Mucosa of stomach (tissue), 1 donor: Measurements from ENCODE around the gene ETS1.

Source experiments
- H3K27me3 ChIP-seq: one replicate; pipeline ENCODE4 v1.7.0; 2013; ENCODE audit warnings: mild to moderate bottlenecking, low read length; ENCODE audit not compliant: control insufficient read depth, insufficient read depth
- H3K36me3 ChIP-seq: one replicate; pipeline ENCODE4 v1.7.0; 2013; ENCODE audit warnings: low read length; ENCODE audit not compliant: control insufficient read depth, insufficient read depth
- H3K4me1 ChIP-seq: one replicate; pipeline ENCODE4 v1.7.0; 2013; ENCODE audit warnings: mild to moderate bottlenecking, low read length; ENCODE audit not compliant: control insufficient read depth, insufficient read depth
- H3K4me3 ChIP-seq: one replicate; pipeline ENCODE4 v1.7.0; 2013; ENCODE audit warnings: low read length
- H3K9ac ChIP-seq: one replicate; pipeline ENCODE4 v1.7.0; 2013; ENCODE audit warnings: mild to moderate bottlenecking, low read length, moderate library complexity
- H3K9me3 ChIP-seq: one replicate; pipeline ENCODE4 v1.7.0; 2013; ENCODE audit warnings: mild to moderate bottlenecking, low read length, moderate library complexity; ENCODE audit not compliant: control insufficient read depth
- donor health status: Pancreatic carcinoma.

The ETS1 gene

DNA sequence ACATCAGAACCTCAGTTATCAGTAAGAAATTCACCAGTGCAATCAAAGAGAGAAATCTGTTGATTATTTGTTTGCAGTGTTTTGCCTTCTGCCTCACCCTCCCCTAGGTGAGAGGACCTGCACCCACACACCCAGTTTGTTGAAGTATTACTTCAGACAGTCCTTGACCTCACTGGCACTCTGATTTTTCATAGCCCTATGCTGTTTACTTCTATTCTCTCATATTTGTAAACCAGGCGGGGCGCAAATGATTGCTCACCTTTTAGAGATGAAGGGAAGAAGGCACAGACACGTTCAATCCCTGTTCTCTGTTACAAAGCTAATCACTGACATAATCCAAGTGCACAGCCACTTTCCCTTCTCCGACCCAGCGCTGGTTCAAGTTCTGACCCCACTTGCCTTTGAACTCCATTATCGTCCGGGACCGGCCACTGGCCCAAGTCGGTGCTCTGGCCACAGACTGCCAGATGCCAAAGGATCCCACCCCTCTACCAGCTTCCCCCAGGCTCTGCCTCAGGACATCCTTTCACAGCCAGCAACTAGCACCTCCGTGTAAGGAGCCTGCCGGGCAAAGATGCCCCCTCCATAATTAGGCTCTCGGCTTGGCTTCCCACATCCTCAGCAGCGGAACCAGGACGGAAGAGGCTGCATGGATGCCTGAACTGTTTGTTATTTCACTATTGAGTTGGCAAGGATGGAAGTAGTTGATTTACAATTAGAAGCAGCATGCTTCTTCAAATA is 1.7 kb downstream of the ETS1 start:
- Histone ChIP-seq H3K9ac (no peak overlapping the region), H3K27me3 (peaks cover 3% of the 10 kb centered on the region), H3K4me3 (no peak overlapping the region), H3K36me3 (no peaks in the 10 kb centered on the region), H3K9me3 (no peaks in the 10 kb centered on the region), H3K4me1 (peaks cover 6% of the 10 kb centered on the region)

DNA sequence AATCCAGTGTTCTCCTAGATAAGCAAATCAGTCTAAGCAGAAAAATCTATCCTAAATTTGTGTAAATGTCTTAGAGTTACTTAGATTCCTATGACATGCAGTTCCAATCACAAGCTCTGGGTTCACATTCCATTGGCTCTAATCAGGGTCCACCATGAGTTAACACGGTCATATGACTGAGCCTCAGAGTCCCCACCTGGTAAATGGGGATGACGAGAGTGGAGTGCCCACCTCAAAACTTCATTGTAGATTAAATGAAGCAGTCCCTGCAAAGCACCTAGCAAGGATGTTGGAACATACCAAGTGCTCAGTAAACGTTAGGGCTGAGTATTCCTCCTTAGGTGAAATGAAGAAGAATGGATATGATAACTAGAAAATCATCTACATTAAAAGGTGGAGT is 3.1 kb downstream of the ETS1 start:
- Histone ChIP-seq H3K27me3 (peaks cover 3% of the 10 kb centered on the region), H3K4me3 (no peak overlapping the region), H3K36me3 (no peaks in the 10 kb centered on the region), H3K4me1 (peaks cover 6% of the 10 kb centered on the region), H3K9ac (no peak overlapping the region), H3K9me3 (no peaks in the 10 kb centered on the region)

DNA sequence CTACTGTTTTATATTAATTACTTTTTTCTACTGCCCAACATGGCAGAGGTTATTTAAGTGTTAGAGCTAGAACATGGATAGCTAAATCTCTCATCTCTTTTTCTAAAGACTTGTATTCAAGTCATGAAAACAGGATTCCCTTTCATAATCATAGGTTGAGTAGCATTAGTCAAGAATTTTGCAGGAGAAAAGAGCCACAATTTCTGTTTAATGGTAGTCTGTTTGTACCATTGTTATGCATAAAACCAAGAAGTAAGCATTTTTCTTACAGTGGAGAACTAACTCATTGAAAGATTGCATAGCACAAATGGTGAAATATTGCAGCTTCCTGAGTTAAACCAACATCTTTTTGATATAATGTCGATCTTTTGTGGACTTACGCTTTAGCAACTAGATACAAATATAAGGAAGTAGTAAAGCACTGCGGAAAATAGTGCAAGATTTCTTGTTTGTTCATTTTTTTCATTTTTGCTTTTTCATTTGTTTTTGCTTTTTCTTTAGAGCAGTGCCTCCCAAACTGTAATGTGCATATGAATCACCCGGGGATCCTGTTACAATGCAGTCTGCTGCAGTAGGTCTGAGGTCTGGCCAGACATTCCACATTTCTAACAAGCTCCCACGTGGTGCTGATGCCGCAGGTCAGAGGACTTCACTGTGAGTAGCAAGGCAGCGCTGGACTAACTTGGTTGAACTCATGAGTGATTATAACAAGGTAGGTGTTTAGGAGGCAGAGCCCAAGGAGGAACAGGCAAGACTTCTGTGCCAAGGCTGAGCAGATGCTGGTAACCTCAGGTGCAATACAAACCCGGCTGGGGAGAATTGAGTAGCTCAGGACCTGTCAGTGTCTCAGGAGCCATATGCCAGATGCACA is 4.6 kb downstream of the ETS1 start:
- Histone ChIP-seq H3K36me3 (no peaks in the 10 kb centered on the region), H3K4me3 (no peak overlapping the region), H3K9me3 (no peaks in the 10 kb centered on the region), H3K4me1 (peaks cover 6% of the 10 kb centered on the region), H3K9ac (no peak overlapping the region), H3K27me3 (no peaks in the 10 kb centered on the region)

DNA sequence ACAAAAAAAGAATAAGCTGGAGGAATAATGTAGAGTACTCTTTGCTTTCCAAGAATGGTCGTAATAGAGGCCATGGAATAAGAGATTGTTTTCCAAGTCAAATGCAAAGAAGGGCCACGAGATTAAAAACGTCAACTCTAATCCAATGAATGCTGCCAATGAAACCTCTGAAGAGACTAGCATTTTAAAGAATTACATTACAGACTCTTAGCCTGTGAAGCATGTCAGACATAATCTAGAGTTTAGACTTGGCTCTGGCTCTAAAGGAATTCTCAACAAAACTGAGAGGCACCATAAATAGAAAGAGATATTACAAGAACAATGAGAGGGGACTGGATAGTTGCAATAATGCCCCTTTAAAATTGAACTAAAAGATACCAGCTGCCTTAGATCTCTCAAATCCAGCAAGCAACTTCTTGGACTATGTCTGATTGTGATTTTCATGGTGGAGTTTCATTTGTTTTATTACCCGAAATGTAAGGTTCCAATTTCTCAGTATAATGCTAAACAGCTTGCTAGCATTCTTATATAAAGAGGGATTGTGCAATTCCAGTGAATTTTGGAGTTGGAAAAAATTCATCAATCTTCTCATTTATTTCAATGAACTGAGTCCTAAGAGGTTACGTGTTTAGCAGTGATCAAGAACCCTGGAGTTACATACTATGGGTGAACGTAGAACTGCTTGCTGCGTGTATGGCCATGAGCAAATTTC is 5.6 kb downstream of the ETS1 start:
- Histone ChIP-seq H3K9ac (no peak overlapping the region), H3K36me3 (no peaks in the 10 kb centered on the region), H3K4me3 (no peak overlapping the region), H3K9me3 (no peaks in the 10 kb centered on the region), H3K27me3 (peaks cover 6% of the 10 kb centered on the region), H3K4me1 (peaks cover 6% of the 10 kb centered on the region)

DNA sequence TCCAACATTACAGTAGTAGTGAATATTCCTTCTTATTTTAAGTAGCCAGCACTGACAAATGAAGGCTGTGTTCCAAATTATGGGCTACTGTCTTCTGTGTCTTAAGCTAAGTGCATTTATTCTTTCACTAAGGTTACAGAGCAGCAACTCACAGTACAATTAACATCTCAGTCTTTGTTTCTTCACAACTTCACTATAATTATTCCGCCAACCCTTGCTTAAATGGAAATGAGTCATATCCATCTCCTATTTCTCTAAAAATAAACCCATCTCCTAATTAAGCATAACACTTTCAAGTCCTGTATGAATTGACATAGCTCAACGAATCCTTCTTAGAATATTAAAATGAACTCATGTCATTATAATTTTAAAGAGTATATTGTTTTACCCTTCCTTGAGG is 6.7 kb downstream of the ETS1 start:
- Histone ChIP-seq H3K4me1 (peaks cover 2% of the 10 kb centered on the region), H3K4me3 (no peak overlapping the region), H3K27me3 (peaks cover 6% of the 10 kb centered on the region), H3K9ac (no peak overlapping the region), H3K9me3 (no peaks in the 10 kb centered on the region), H3K36me3 (no peaks in the 10 kb centered on the region)

DNA sequence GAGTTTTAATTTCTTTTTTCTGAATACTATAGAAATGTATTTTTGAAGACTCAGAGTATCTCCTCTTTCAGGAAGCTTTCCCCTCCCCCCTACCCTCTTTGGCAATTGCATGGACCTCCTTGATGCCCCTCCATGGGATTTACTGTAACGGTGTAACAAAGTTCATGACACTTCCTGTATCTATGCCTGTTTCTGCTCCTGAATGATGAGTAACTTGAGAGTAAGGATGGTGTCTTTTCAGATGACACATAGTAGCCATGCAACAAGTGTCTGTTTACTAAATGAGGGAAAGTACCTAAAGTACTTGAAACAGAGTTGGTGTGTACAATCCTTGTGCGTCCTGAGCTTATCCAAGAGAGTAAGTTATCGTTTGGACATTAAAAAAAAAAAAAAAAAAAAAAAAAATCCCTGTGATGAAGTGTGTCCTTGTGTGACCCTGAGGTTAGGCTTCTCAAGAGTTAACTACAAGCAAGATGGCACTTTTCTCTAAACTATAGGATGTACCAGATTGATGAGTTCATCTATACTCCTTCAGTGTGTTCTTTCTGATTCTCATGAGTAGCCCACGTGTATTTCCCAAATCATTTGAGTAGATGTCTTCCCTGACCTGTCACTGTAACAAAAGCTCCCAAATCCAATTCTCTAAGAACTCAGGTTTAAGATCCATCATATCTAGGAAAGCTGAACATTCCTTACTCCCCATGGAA is 7.4 kb downstream of the ETS1 start:
- Histone ChIP-seq H3K9ac (no peak overlapping the region), H3K4me1 (no peaks in the 10 kb centered on the region), H3K4me3 (no peak overlapping the region), H3K36me3 (no peaks in the 10 kb centered on the region), H3K27me3 (peaks cover 6% of the 10 kb centered on the region), H3K9me3 (no peaks in the 10 kb centered on the region)

DNA sequence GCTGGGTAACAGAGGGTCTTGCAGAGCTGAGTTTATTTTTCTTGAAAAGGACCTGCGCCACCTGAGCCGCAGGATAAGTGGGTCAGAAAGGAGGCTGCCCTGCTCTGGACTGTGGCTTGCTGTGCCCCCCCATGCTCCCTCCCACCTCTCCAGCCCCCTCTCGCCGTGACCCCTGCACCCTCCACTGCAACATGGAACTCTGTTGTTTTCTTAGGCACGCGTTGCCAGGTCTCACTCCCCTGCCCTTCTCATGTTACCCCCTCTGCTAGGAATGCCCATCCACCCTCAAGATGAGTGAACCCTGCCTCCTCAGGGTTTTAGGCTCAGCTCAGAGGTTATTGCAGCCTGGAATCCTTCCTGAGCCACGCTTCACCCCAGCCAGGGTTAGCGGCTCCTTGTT is 10.8 kb downstream of the ETS1 start:
- peaks cover 6% of the 10 kb centered on the region for H3K27me3 ChIP-seq
- H3K4me1 ChIP-seq: no peaks in the 10 kb centered on the region
- H3K9me3 ChIP-seq: no peaks in the 10 kb centered on the region
- no peak overlapping the region for H3K9ac ChIP-seq
- H3K36me3 ChIP-seq: no peaks in the 10 kb centered on the region
- H3K4me3 ChIP-seq: no peak overlapping the region

DNA sequence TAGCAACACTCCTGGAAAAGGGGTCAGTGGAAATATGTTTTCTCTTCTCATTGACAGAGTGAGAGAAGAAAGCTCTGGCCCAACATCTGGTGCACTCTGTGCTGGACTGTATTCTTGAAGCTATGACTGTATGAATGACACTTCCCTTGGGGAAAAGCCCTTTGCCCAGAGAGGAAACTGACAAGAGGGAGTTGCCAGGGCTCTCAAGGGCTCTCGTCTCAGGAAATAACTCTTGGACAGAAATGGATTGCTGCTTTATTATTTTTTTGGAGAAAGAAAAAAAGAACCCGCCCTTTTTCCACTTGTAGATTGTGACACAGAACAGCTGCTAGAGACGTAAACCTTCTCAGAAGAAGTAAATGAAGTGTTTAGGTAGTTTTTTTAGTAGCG is 11.4 kb downstream of the ETS1 start:
- Histone ChIP-seq H3K4me1 (no peaks in the 10 kb centered on the region), H3K9ac (no peak overlapping the region), H3K36me3 (no peaks in the 10 kb centered on the region), H3K27me3 (peaks cover 6% of the 10 kb centered on the region), H3K9me3 (no peaks in the 10 kb centered on the region), H3K4me3 (no peak overlapping the region)

DNA sequence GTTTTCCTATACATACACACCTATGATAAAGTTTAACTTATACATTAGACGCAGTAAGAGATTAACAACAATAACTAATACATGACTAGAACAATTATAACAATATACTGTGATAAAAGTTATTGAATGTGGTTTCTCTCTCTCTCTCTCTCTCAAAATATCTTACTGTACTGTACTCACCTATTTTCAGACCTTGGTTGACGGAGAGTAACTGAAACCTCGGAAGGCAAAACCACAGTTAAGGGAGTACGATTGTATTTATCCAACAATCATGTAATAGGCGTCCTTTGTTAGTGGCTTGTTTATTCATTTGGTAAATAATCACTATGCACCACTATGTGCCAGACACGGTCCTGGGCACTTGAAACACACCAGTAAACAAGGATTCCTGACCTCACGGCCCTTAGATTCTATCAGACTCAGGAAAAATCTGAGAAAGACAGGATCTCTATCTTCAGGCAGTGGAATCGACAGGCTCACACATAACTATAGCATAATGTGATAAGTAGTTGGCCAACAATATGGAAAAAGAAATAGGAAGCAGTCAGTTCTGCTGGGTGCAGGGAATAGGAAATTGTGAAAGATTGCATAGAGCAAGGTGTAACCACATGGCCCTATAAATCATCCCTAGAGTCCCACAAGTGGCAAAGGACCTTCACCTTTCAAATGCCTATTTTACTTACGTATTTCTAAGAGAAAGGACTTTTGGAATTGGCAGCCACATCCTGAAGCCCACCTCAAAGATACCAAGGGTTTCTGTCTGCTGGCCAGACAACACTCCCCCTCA is 12.0 kb downstream of the ETS1 start:
- Histone ChIP-seq H3K27me3 (peaks cover 6% of the 10 kb centered on the region), H3K9ac (no peak overlapping the region), H3K4me3 (no peak overlapping the region), H3K4me1 (no peaks in the 10 kb centered on the region), H3K36me3 (no peaks in the 10 kb centered on the region), H3K9me3 (no peaks in the 10 kb centered on the region)

DNA sequence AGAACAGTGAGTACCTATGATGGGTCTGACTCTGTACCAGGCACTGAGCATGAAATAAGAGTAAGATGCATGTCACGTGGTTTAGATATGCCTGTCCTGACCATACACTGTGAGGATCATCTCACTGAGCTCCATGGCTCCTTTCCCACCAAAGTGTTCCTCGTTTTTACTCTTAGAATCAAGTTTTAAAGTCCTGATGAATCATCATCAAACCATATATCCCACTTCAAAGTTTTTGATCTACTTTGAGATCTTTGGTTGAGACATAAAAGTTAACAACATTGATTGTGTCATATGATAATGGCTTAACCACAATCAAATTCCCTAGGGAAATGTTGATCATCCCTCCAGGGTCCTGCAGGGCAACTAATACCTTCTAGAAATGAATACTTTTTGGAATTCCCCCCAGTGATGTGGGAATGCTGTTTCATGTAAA is 12.8 kb downstream of the ETS1 start:
- Histone ChIP-seq H3K9ac (no peak overlapping the region), H3K36me3 (no peaks in the 10 kb centered on the region), H3K4me3 (no peak overlapping the region), H3K4me1 (no peaks in the 10 kb centered on the region), H3K27me3 (peaks cover 6% of the 10 kb centered on the region), H3K9me3 (no peaks in the 10 kb centered on the region)

DNA sequence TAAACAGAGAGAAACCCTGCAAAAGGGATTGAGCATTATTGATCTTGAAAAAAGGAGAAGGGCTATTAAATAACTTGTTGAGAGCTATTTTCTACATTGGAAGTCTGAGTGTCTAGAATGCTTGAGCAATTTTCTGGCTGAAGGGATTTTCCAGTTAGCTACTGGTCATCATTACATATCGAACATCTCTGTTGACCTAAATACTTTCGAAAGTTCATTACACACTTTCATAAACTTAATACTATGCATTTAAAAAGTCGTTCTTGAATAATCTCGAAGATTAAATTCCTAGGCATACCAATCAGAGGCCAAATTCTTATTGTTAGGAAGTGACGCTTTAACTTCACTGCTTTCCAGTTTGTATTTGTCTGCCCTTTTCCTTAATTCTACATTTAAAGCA is 13.7 kb downstream of the ETS1 start:
- Histone ChIP-seq H3K27me3 (peaks cover 6% of the 10 kb centered on the region), H3K4me3 (no peak overlapping the region), H3K9me3 (no peaks in the 10 kb centered on the region), H3K9ac (no peak overlapping the region), H3K4me1 (no peaks in the 10 kb centered on the region), H3K36me3 (no peaks in the 10 kb centered on the region)
